ENCODE measurements around the gene SLC22A9.

DNA sequence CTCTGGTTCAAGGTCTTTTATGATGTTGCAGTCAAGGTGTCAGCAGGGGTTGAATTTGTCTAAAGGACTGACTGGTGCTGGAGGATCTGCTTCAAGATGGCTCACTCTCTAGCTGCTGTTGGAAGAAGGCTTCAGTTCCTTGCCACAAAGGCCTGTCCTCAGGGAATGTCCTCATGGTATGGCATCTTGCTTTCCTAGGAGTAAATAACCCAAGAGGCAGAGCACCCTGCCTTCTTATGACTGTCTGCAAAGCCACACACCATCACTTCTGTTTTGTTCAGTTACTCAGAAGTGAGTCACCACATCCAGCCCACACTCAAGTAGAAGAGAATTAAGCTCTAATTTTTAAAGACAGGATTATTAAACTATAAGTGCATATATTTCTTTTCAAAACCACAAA, 76.1 kb downstream of the SLC22A9 start:
- TF ChIP-seq, protein P1, sequence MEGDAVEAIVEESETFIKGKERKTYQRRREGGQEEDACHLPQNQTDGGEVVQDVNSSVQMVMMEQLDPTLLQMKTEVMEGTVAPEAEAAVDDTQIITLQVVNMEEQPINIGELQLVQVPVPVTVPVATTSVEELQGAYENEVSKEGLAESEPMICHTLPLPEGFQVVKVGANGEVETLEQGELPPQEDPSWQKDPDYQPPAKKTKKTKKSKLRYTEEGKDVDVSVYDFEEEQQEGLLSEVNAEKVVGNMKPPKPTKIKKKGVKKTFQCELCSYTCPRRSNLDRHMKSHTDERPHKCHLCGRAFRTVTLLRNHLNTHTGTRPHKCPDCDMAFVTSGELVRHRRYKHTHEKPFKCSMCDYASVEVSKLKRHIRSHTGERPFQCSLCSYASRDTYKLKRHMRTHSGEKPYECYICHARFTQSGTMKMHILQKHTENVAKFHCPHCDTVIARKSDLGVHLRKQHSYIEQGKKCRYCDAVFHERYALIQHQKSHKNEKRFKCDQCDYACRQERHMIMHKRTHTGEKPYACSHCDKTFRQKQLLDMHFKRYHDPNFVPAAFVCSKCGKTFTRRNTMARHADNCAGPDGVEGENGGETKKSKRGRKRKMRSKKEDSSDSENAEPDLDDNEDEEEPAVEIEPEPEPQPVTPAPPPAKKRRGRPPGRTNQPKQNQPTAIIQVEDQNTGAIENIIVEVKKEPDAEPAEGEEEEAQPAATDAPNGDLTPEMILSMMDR (IDR thresholded peaks at IDR 0.05), result no peak
- no peak for TF ChIP-seq POLR2AphosphoS5 (IDR thresholded peaks at IDR 0.05)
